H1 (cell line): ENCODE measurements around the gene VIPR2. TPM values are rescaled to one million over a fixed set of nuclear protein-coding genes. Genes with fewer than 3 reads are reported as not detected.

Experiments used
- CTCF ChIA-PET: fragments of 300-600 bp; sonication (Branson Sonifier 250); formaldehyde crosslinking; loops from one replicate; lab custom pipeline; 2021; ENCODE audit not compliant: partially characterized antibody; lab: Charles Lee
- POLR2A ChIA-PET: fragments of 300-600 bp; sonication (Branson Sonifier 250); formaldehyde crosslinking; loops from one replicate; lab custom pipeline; 2021; ENCODE audit warnings: inconsistent platforms; ENCODE audit not compliant: partially characterized antibody; lab: Charles Lee
- DNase-seq, 2 experiments: peaks; one replicate each; pipeline versions ENCODE4 v3.0.0 to v3.0.0-alpha.2; 2010 to 2022; ENCODE audit warnings: low spot score in 2 of 2, low read depth in 1 of 2, mixed read lengths in 1 of 2
- FAIRE-seq: peaks from 2 replicates; lab custom pipeline; 2011; peaks lifted over from hg19 to GRCh38; lab: Jason Lieb, UNC
- H2AFZ ChIP-seq: 2 replicates; pipeline ENCODE4 v1.8.1; 2012; ENCODE audit warnings: low read length, inconsistent platforms
- H2AK5ac ChIP-seq: 2 replicates; pipeline ENCODE4 v1.6.1; 2013; ENCODE audit warnings: low read depth, low read length
- H2BK120ac ChIP-seq: replicated peaks from 2 replicates; pipeline ENCODE3; 2013; ENCODE audit warnings: low read depth, low read length, inconsistent platforms
- H2BK12ac ChIP-seq: 2 replicates; pipeline ENCODE4 v1.6.1; 2013; ENCODE audit warnings: low read depth, low read length
- H2BK15ac ChIP-seq: 2 replicates; pipeline ENCODE4 v1.6.1; 2013; ENCODE audit warnings: low read length
- H2BK20ac ChIP-seq: 2 replicates; pipeline ENCODE4 v1.6.1; 2013; ENCODE audit warnings: low read length
- H2BK5ac ChIP-seq: 2 replicates; pipeline ENCODE4 v1.6.1; 2013; ENCODE audit warnings: low read depth, low read length
- H3K14ac ChIP-seq: 2 replicates; pipeline ENCODE4 v1.6.1; 2013; ENCODE audit warnings: inconsistent platforms; ENCODE audit not compliant: insufficient read length
- H3K18ac ChIP-seq: 2 replicates; pipeline ENCODE4 v1.6.1; 2013; ENCODE audit warnings: low read length; ENCODE audit errors: extremely low read depth
- H3K23ac ChIP-seq: 2 replicates; pipeline ENCODE4 v1.6.1; 2013; ENCODE audit warnings: inconsistent platforms; ENCODE audit not compliant: insufficient read length
- H3K23me2 ChIP-seq: 2 replicates; pipeline ENCODE4 v1.6.1; 2013; ENCODE audit warnings: low read depth, low read length
- H3K27ac ChIP-seq: 2 replicates; pipeline ENCODE4 v1.6.1; 2011; ENCODE audit warnings: low read depth, low read length, inconsistent platforms
- H3K27me3 ChIP-seq, 4 experiments: replicated peaks in 1 of 4; 1 replicate in 1 of 4; 2 replicates in 3 of 4; pipeline versions ENCODE4 v1.6.1 to v1.8.1; 2011 to 2013; ENCODE audit warnings: low read length in 3 of 4, mild to moderate bottlenecking in 3 of 4, inconsistent platforms in 2 of 4, mixed read lengths in 2 of 4, moderate library complexity in 1 of 4; ENCODE audit not compliant: control insufficient read depth in 3 of 4, insufficient read depth in 3 of 4; ENCODE audit errors: extremely low read depth in 1 of 4
- H3K36me3 ChIP-seq, 4 experiments: 2 replicates each; pipeline versions ENCODE4 v1.6.1 to v1.8.1; 2011 to 2013; ENCODE audit warnings: mild to moderate bottlenecking in 4 of 4, low read length in 3 of 4, moderate library complexity in 2 of 4, control low read depth in 1 of 4, inconsistent platforms in 1 of 4; ENCODE audit not compliant: insufficient read depth in 4 of 4, control insufficient read depth in 2 of 4
- H3K4ac ChIP-seq: replicated peaks from 2 replicates; pipeline ENCODE3; 2013; ENCODE audit warnings: low read length, low read depth, mixed read lengths, inconsistent platforms; ENCODE audit not compliant: insufficient read length
- H3K4me1 ChIP-seq, 4 experiments: replicated peaks in 1 of 4; 1 replicate in 1 of 4; 2 replicates in 3 of 4; pipeline versions ENCODE4 v1.6.1 to v1.8.1; 2011 to 2013; ENCODE audit warnings: low read length in 3 of 4, inconsistent platforms in 2 of 4, mixed read lengths in 1 of 4; ENCODE audit not compliant: insufficient read depth in 4 of 4, control insufficient read depth in 3 of 4
- H3K4me2 ChIP-seq, 2 experiments: 2 replicates each; pipeline versions ENCODE4 v1.6.1 to v1.8.1; 2011 to 2013; ENCODE audit warnings: low read depth in 2 of 2, low read length in 2 of 2, control low read depth in 1 of 2, inconsistent platforms in 1 of 2, mild to moderate bottlenecking in 1 of 2; ENCODE audit not compliant: insufficient read depth in 1 of 2
- H3K4me3 ChIP-seq, 4 experiments: fragments of 200-600, 300-600 bp in 1 of 4; sonication (generic), shearing (Covaris generic), sonication (Bioruptor Twin) in 1 of 4; 2 replicates each; pipeline versions ENCODE4 v1.5.1 to v1.8.1; 2011 to 2016; ENCODE audit warnings: low read length in 4 of 4, low read depth in 3 of 4, control low read depth in 2 of 4, inconsistent platforms in 2 of 4, mild to moderate bottlenecking in 2 of 4, mixed read lengths in 1 of 4, moderate library complexity in 1 of 4; ENCODE audit not compliant: insufficient read depth in 2 of 4; ENCODE audit errors: extremely low read depth in 1 of 4
- H3K56ac ChIP-seq: replicated peaks from 2 replicates; pipeline ENCODE3; 2013; ENCODE audit warnings: low read depth, mild to moderate bottlenecking, mixed read lengths, low read length, inconsistent platforms; ENCODE audit not compliant: insufficient read length
- H3K79me1 ChIP-seq: 2 replicates; pipeline ENCODE4 v1.6.1; 2013; ENCODE audit warnings: low read depth, low read length, control low read depth
- H3K79me2 ChIP-seq, 2 experiments: 2 replicates each; pipeline versions ENCODE4 v1.6.1 to v1.8.1; 2012 to 2013; ENCODE audit warnings: low read length in 2 of 2, mild to moderate bottlenecking in 2 of 2, inconsistent platforms in 1 of 2; ENCODE audit not compliant: insufficient read depth in 2 of 2, control insufficient read depth in 1 of 2
- H3K9ac ChIP-seq, 4 experiments: replicated peaks in 1 of 4; 1 replicate in 1 of 4; 2 replicates in 3 of 4; pipeline versions ENCODE4 v1.6.1 to v1.8.1; 2011 to 2013; ENCODE audit warnings: low read depth in 3 of 4, low read length in 3 of 4, control low read depth in 2 of 4, mild to moderate bottlenecking in 2 of 4, moderate library complexity in 2 of 4, inconsistent platforms in 1 of 4; ENCODE audit errors: extremely low read depth in 1 of 4
- H3K9me3 ChIP-seq, 2 experiments: 2 replicates each; pipeline versions ENCODE4 v1.6.1 to v1.8.1; 2012 to 2013; ENCODE audit warnings: mild to moderate bottlenecking in 2 of 2, moderate library complexity in 2 of 2, control low read depth in 1 of 2, inconsistent platforms in 1 of 2, low read depth in 1 of 2, low read length in 1 of 2, mixed read lengths in 1 of 2; ENCODE audit not compliant: insufficient read depth in 2 of 2
- H4K20me1 ChIP-seq, 2 experiments: replicated peaks in 1 of 2; 2 replicates each; pipeline versions ENCODE3 to v1.8.1; 2011 to 2013; ENCODE audit warnings: inconsistent platforms in 2 of 2, low read length in 2 of 2, mild to moderate bottlenecking in 1 of 2; ENCODE audit not compliant: insufficient read depth in 2 of 2, control insufficient read depth in 1 of 2
- H4K5ac ChIP-seq: 2 replicates; pipeline ENCODE4 v1.6.1; 2013; ENCODE audit warnings: low read length, low read depth, mixed read lengths, inconsistent platforms; ENCODE audit not compliant: insufficient read length
- H4K8ac ChIP-seq: 2 replicates; pipeline ENCODE4 v1.8.0; 2013; ENCODE audit warnings: mild to moderate bottlenecking, moderate library complexity, low read length, inconsistent platforms; ENCODE audit not compliant: insufficient read depth; ENCODE audit errors: extremely low read depth
- H4K91ac ChIP-seq: replicated peaks from 2 replicates; pipeline ENCODE3; 2013; ENCODE audit warnings: low read length, mixed read lengths, inconsistent platforms; ENCODE audit not compliant: insufficient read length
- EZH2 ChIP-seq: fragments of 200-600 bp; sonication (generic); IDR thresholded peaks from 2 replicates; pipeline ENCODE4 v1.7.1; 2012; ENCODE audit warnings: low read depth, mild to moderate bottlenecking, moderate library complexity, low read length, inconsistent platforms; ENCODE audit not compliant: severe bottlenecking
- WGBS, 2 experiments: shearing (Covaris generic) in 1 of 2; methylation state at CpG; one replicate each; pipeline versions ENCODE4 v1.1.6 to v1.1.7; 2013 to 2015; ENCODE audit warnings: low lambda C conversion rate in 2 of 2, mixed read lengths in 2 of 2, inconsistent platforms in 1 of 2, low coverage in 1 of 2, missing lambda C conversion rate in 1 of 2; ENCODE audit not compliant: insufficient replicate concordance in 2 of 2, insufficient coverage in 1 of 2, insufficient read length in 1 of 2; ENCODE audit errors: extremely low coverage in 1 of 2, missing lambda C conversion rate in 1 of 2; 5-methylcytosine and 5-hydroxymethylcytosine counted together
- polyA plus RNA-seq, 7 experiments: library from polyadenylated mRNA; depleted of rRNA in 3 of 7; stranded (reverse) in 5 of 7; unstranded in 2 of 7; fragments of >200 nt in 5 of 7; fragments of 200-250 nt in 2 of 7; gene quantifications; 1 replicate in 5 of 7; 2 replicates in 1 of 7; 4 replicates in 1 of 7; pipeline versions ENCODE4 v1.2.1 to v1.2.3, GENCODE V29; 2011 to 2013; ENCODE audit warnings: missing spikeins in 2 of 7, mixed read lengths in 2 of 7
- total RNA-seq: library from RNA; stranded (reverse); fragmentation: NEBNext Ultra II Directional; extraction: Animal tissue kit (Norgen Biotek cat#: 25700); gene quantifications from 2 replicates; pipeline ENCODE4 v1.2.1, GENCODE V29; 2021
- TF ChIP-seq, protein P1 (sequence below): IDR thresholded peaks from 2 replicates; pipeline ENCODE4 v1.6.1; 2012; ENCODE audit warnings: inconsistent platforms

VIPR2 gene
- total and polyA plus RNA-seq, 2 of the 8 experiments (the other 6 are each of a cell fraction or from before 2014, with no cell fraction given): 2.4 to 6.3 TPM

DNA sequence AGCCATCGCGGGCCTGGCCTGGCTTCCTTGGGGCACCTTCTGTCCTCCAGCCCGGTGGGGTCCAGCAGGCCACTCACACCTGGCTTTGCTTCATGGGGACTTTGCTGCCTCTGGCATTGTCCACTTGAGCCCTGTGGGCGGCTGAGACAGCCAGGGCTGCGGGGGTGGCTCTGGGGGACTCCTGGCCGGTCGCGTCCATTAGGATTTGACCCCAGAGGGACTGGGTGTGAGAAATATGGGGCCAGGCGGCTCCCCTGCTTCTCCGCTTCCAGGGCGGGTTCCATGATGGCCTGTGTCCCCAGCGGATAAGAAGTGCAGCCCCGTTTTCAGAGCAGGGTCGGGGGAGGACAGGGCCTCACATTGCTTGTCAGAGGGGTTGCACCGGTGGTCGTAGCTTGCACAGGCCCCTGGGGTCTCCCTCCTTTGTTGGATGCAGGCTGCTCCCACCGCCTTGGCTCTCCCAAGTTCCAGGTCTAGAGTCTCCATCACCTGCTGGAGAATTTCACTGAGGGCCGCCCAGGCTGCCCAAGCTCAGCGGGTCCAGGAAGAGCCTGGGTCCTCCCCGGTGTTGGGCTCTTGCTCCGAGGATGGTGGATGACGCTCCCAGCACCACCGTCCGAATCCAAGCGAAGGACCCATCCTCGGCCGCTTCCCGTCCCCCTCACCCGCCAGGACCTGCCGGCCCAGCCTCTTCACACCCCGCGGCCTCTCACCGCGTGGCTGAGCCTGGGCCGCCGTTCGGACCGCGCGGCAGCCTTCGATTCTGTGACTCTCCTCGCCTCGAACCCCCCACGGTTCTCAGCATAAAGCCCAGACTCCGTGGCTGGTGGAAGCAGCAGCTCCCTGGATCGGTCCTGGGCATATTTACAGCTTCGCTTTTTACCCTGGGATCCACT, 148.2 kb downstream of the VIPR2 start:
- Histone ChIP-seq H3K4me3 (peak overlapping the region in 3 of 4 experiments; percentile 7 to 52 (median 12); a peak in 3 of 8 replicates), H3K14ac (no peak overlapping the region), H3K4me1 (peaks cover 0 to 8% (median 2%) of the 10 kb centered on the region in 4 experiments; a peak in 2 of 7 replicates), H3K23me2 (peaks cover 3% of the 10 kb centered on the region; the same call in 1 of the 2 replicates), H3K4ac (no peak overlapping the region), H3K9me3 (peaks cover 3 to 7% of the 10 kb centered on the region in 2 experiments; a peak in 3 of 4 replicates), H2AK5ac (no peak overlapping the region), H3K4me2 (peak overlapping the region; percentile 23 to 67), H4K20me1 (no peaks in the 10 kb centered on the region), H3K9ac (no peak overlapping the region), H2BK20ac (no peak overlapping the region), H4K91ac (no peak overlapping the region), H3K27ac (no peak overlapping the region), H3K27me3 (peaks cover 13 to 55% (median 41%) of the 10 kb centered on the region in 4 experiments), H2BK15ac (no peak overlapping the region), H3K56ac (no peak overlapping the region), H2AFZ (no peak overlapping the region), H2BK5ac (no peak overlapping the region), H3K79me2 (no peaks in the 10 kb centered on the region), H3K36me3 (no peaks in the 10 kb centered on the region), H4K5ac (no peak overlapping the region), H4K8ac (peak overlapping the region; percentile 80; the same call in 1 of the 2 replicates), H2BK12ac (no peak overlapping the region), H3K79me1 (no peaks in the 10 kb centered on the region), H3K23ac (no peak overlapping the region), H3K18ac (no peak overlapping the region; the same call in 1 of the 2 replicates), H2BK120ac (no peak overlapping the region)
- FAIRE-seq (no peak), DNase-seq (no peak)
- POLR2A ChIA-PET: no interaction called here
- CTCF ChIA-PET: interaction anchor here (0.8 to 1.5 kb wide), 2 partner anchors 19 to 23 kb away, joined by 3 read pairs; no protein-coding TSS in a partner anchor
- WGBS, 2 experiments: 59% methylated on average over 47 of the region's 47 CpGs; no CpG with 5 or more reads in 1 of the 2 experiments
- peak; percentile 69 for TF ChIP-seq EZH2
- TF ChIP-seq, protein P1, sequence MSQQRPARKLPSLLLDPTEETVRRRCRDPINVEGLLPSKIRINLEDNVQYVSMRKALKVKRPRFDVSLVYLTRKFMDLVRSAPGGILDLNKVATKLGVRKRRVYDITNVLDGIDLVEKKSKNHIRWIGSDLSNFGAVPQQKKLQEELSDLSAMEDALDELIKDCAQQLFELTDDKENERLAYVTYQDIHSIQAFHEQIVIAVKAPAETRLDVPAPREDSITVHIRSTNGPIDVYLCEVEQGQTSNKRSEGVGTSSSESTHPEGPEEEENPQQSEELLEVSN: peak; percentile 91
